ENCODE results near the gene RGMA.

- no peak for TF ChIP-seq REST (IDR thresholded peaks at IDR 0.05; ENCODE audit: borderline replicate concordance)
- TF ChIP-seq POLR2AphosphoS5 (IDR thresholded peaks at IDR 0.05) = no peak
- TF ChIP-seq CTCF (IDR thresholded peaks at IDR 0.05; ENCODE audit: poor library complexity, severe bottlenecking) = peak; percentile 37
- TF ChIP-seq MXI1 (conservative IDR thresholded peaks at IDR 0.05; ENCODE audit: poor library complexity, severe bottlenecking) = no peak
- TF ChIP-seq EP300 (conservative IDR thresholded peaks at IDR 0.05; ENCODE audit: poor library complexity, severe bottlenecking) = no peak
- TF ChIP-seq EZH2 (IDR thresholded peaks at IDR 0.05; ENCODE audit: borderline replicate concordance, insufficient read depth, low read length, poor library complexity, severe bottlenecking) = no peak
- no peak for TF ChIP-seq TAF1 (IDR thresholded peaks at IDR 0.05; ENCODE audit: low read depth)
- no peak for TF ChIP-seq SMC3 (conservative IDR thresholded peaks at IDR 0.05; ENCODE audit: poor library complexity)
- no peak for TF ChIP-seq RAD21 (conservative IDR thresholded peaks at IDR 0.05)
These were observed 15.5 kb downstream of the RGMA start for GRCh38 chr15:93073465-93073952.

Measured in neural cell (in vitro differentiated cells).